ENCODE data around the gene ZFP1.

Gene ZFP1

GRCh38 chr16:75109732-75110243, 38.5 kb upstream of the ZFP1 start:
- Mint-ChIP-seq H3K4me3 (no peak overlapping the region), H3K27ac (peak overlapping the region; percentile 80), H3K36me3 (ENCODE audit: low read depth) (peaks cover 39% of the 10 kb centered on the region), H3K9me3 (no peaks in the 10 kb centered on the region), H3K4me1 (ENCODE audit: low read depth) (peaks cover 86% of the 10 kb centered on the region), H3K27me3 (peaks cover 32% of the 10 kb centered on the region)
- intact Hi-C loops (cut with micrococcal nuclease): loop anchor here (5.0 kb wide), 1 partner anchor 297 kb away; no protein-coding TSS in a partner anchor

GRCh38 chr16:75110637-75111513, 37.4 kb upstream of the ZFP1 start:
- peaks cover 40% of the 10 kb centered on the region for H3K36me3 Mint-ChIP-seq (ENCODE audit: low read depth)
- peak overlapping the region; percentile 28 for H3K4me3 Mint-ChIP-seq
- peak overlapping the region; percentile 80 for H3K27ac Mint-ChIP-seq
- peaks cover 32% of the 10 kb centered on the region for H3K27me3 Mint-ChIP-seq
- intact Hi-C loops (cut with micrococcal nuclease): loop anchor here (1.0 to 5.0 kb wide), 2 partner anchors 113 to 299 kb away; no protein-coding TSS in a partner anchor
- peaks cover 78% of the 10 kb centered on the region for H3K4me1 Mint-ChIP-seq (ENCODE audit: low read depth)
- H3K9me3 Mint-ChIP-seq: no peaks in the 10 kb centered on the region

GRCh38 chr16:75111514-75111940, 36.8 kb upstream of the ZFP1 start:
- intact Hi-C loops (cut with micrococcal nuclease): loop anchor here (1.0 to 5.0 kb wide), 2 partner anchors 113 to 299 kb away; no protein-coding TSS in a partner anchor
- Mint-ChIP-seq H3K36me3 (ENCODE audit: low read depth) (peaks cover 40% of the 10 kb centered on the region), H3K4me1 (ENCODE audit: low read depth) (peaks cover 78% of the 10 kb centered on the region), H3K27ac (peak overlapping the region; percentile 80), H3K4me3 (no peak overlapping the region), H3K27me3 (peaks cover 32% of the 10 kb centered on the region), H3K9me3 (no peaks in the 10 kb centered on the region)

GRCh38 chr16:75111961-75112733, 36.2 kb upstream of the ZFP1 start:
- peaks cover 76% of the 10 kb centered on the region for H3K4me1 Mint-ChIP-seq (ENCODE audit: low read depth)
- peaks cover 37% of the 10 kb centered on the region for H3K36me3 Mint-ChIP-seq (ENCODE audit: low read depth)
- H3K9me3 Mint-ChIP-seq: no peaks in the 10 kb centered on the region
- H3K27ac Mint-ChIP-seq: peak overlapping the region; percentile 80
- H3K4me3 Mint-ChIP-seq: peak overlapping the region; percentile 62
- intact Hi-C loops (cut with micrococcal nuclease): loop anchor here (1.0 to 5.0 kb wide), 2 partner anchors 114 to 300 kb away; no protein-coding TSS in a partner anchor
- peaks cover 33% of the 10 kb centered on the region for H3K27me3 Mint-ChIP-seq

- Mint-ChIP-seq H3K36me3 (ENCODE audit: low read depth) (peaks cover 33% of the 10 kb centered on the region), H3K4me1 (ENCODE audit: low read depth) (peaks cover 68% of the 10 kb centered on the region), H3K4me3 (peak overlapping the region; percentile 62), H3K9me3 (no peaks in the 10 kb centered on the region), H3K27ac (peak overlapping the region; percentile 8), H3K27me3 (peaks cover 34% of the 10 kb centered on the region)
- intact Hi-C loops (cut with micrococcal nuclease): loop anchor here (5.0 kb wide), 1 partner anchor 301 kb away; no protein-coding TSS in a partner anchor
Observed at GRCh38 chr16:75112734-75113491, 35.4 kb upstream of the ZFP1 start.

- H3K9me3 Mint-ChIP-seq: no peaks in the 10 kb centered on the region
- no peak overlapping the region for H3K4me3 Mint-ChIP-seq
- intact Hi-C loops (cut with micrococcal nuclease): loop anchor here (5.0 kb wide), 1 partner anchor 301 kb away; no protein-coding TSS in a partner anchor
- H3K27ac Mint-ChIP-seq: no peak overlapping the region
- H3K27me3 Mint-ChIP-seq: peaks cover 34% of the 10 kb centered on the region
- H3K36me3 Mint-ChIP-seq (ENCODE audit: low read depth): peaks cover 28% of the 10 kb centered on the region
- peaks cover 61% of the 10 kb centered on the region for H3K4me1 Mint-ChIP-seq (ENCODE audit: low read depth)
Observed at GRCh38 chr16:75113541-75114121, 34.7 kb upstream of the ZFP1 start.

GRCh38 chr16:75114179-75114945, 34.0 kb upstream of the ZFP1 start:
- Mint-ChIP-seq H3K27me3 (peaks cover 34% of the 10 kb centered on the region), H3K27ac (no peak overlapping the region), H3K36me3 (ENCODE audit: low read depth) (peaks cover 28% of the 10 kb centered on the region), H3K4me1 (ENCODE audit: low read depth) (peaks cover 54% of the 10 kb centered on the region), H3K9me3 (no peaks in the 10 kb centered on the region), H3K4me3 (no peak overlapping the region)
- intact Hi-C loops (cut with micrococcal nuclease): loop anchor here (5.0 kb wide), 1 partner anchor 302 kb away; no protein-coding TSS in a partner anchor

- H3K4me1 Mint-ChIP-seq (ENCODE audit: low read depth): peaks cover 45% of the 10 kb centered on the region
- H3K27ac Mint-ChIP-seq: peak overlapping the region; percentile 81
- peaks cover 28% of the 10 kb centered on the region for H3K36me3 Mint-ChIP-seq (ENCODE audit: low read depth)
- no peaks in the 10 kb centered on the region for H3K9me3 Mint-ChIP-seq
- peak overlapping the region; percentile 86 for H3K4me3 Mint-ChIP-seq
- peaks cover 34% of the 10 kb centered on the region for H3K27me3 Mint-ChIP-seq
- intact Hi-C loops (cut with micrococcal nuclease): loop anchor here (5.0 kb wide), 1 partner anchor 303 kb away; no protein-coding TSS in a partner anchor
Observed at GRCh38 chr16:75114946-75115825, 33.1 kb upstream of the ZFP1 start.

- peaks cover 5% of the 10 kb centered on the region for H3K9me3 Mint-ChIP-seq
- peak within 1 kb of the TSS; percentile 81 for H3K27ac Mint-ChIP-seq
- H3K4me3 Mint-ChIP-seq: peak within 1 kb of the TSS; percentile 86
- peaks cover 34% of the 10 kb centered on the region for H3K4me1 Mint-ChIP-seq (ENCODE audit: low read depth)
- intact Hi-C loops (cut with micrococcal nuclease): loop anchor here (2.0 kb wide), 1 partner anchor 33 kb away; the partner anchor contains the start of gene ZFP1
- peaks cover 28% of the 10 kb centered on the region for H3K36me3 Mint-ChIP-seq (ENCODE audit: low read depth)
- H3K27me3 Mint-ChIP-seq: peaks cover 33% of the 10 kb centered on the region
Observed at GRCh38 chr16:75116081-75116910, 32.0 kb upstream of the ZFP1 start, which contains the start of gene LDHD. Gene LDHD, minus strand, starts transcription at chr16:75116780. Its CDS starts 60 bp downstream, at chr16:75116720.

GRCh38 chr16:75116911-75117245, 31.4 kb upstream of the ZFP1 start:
- peaks cover 27% of the 10 kb centered on the region for H3K27me3 Mint-ChIP-seq
- intact Hi-C loops (cut with micrococcal nuclease): loop anchor here (2.0 kb wide), 1 partner anchor 32 kb away; the partner anchor contains the start of gene ZFP1
- H3K9me3 Mint-ChIP-seq: peaks cover 11% of the 10 kb centered on the region
- peaks cover 29% of the 10 kb centered on the region for H3K4me1 Mint-ChIP-seq (ENCODE audit: low read depth)
- H3K27ac Mint-ChIP-seq: peak overlapping the region; percentile 81
- peaks cover 28% of the 10 kb centered on the region for H3K36me3 Mint-ChIP-seq (ENCODE audit: low read depth)
- H3K4me3 Mint-ChIP-seq: no peak overlapping the region
